NCI-H510A (cell line): Measurements from ENCODE around the gene ENC1.

Experiments used
- DNase-seq: peaks from one replicate; lab custom pipeline; 2025; lab: John Stamatoyannopoulos, UW

ENC1 gene

DNA sequence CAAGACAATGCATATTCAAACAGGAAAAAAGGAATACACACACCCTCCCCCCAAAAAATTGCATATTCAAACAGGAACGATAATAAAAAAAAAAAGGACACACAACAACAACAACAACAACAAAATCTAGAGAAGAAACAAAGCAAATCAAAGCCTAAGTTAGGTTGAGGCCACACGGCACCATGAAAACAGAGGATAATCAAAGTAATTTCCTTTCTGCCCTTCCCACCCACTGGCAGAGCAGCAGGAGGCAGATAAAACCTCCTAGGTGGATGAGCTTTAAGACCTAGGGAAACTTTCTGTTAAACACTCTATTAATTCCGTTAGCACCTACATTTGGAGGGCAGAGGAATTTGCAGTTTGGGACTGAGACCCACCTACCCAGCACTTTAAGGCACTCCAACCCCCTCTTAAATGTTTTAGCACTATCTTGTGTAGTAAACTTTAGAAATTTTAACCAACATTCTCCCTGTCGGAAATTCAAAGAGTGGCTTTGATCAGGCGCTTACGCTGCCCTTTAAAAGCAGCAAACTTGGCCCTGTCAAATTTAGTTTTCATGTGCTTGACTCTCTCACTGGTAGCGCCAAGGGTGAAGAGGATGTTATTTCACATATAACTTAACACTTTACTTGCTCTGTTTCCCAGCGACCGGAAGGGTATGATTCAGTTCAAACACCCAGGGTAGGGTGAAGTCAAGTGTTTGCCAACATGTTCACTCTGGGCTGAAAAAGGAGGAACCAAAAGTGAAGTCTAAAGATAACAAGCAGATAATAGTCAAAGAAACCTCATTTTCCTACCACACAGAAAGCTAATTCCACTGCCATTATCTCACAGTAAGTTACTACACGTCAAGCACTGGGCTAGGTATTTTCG lies 9.2 kb downstream of the ENC1 start:
- DNase-seq: peak; percentile 22

DNA sequence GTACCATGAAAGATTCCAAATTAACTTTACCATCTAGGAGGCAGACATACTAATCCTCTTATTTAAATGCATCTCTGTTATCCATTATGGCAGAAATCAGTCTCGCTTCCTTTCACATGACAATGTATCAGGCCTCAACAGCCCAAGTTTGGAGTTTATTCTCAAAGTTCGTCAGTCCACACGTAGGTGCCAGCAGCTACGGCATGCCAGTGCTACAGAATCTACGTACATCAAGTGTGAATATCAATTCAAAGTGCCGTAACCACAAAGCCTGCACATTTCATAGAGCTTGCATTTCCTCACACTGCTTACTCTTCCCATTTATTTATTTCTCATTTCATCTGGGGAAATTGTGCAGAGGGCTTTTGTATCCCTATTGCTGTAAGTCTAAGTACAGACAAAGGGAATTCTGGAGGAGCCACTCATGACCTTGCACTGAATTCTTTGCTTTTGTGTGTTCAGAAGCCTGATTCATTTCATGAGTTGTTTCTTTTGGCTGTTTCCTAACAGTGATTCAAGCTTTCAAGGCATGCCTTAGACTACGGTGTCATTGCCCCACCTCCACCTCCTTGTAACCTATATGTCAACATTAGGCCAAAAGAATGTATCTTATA lies 10.0 kb downstream of the ENC1 start:
- no peak for DNase-seq

DNA sequence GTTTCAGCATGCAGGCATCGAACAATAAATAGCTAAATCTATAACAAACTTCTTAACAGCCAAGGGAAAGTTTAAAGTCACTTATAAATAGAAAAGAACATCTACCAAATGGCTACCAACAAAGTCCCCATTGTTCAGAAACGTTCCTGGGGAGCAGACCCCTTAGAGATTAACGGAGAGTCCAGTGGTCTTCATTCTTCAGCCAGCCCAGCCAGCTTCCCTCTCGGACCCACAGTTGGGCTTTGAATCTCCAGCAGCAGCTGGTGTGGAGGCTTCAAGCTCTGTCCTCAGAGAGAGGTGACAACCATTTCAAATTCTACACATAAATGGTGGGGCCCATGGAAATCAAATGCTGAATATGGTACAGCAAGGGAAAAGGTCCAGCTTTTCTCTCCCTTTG lies 11.2 kb downstream of the ENC1 start:
- DNase-seq: no peak

DNA sequence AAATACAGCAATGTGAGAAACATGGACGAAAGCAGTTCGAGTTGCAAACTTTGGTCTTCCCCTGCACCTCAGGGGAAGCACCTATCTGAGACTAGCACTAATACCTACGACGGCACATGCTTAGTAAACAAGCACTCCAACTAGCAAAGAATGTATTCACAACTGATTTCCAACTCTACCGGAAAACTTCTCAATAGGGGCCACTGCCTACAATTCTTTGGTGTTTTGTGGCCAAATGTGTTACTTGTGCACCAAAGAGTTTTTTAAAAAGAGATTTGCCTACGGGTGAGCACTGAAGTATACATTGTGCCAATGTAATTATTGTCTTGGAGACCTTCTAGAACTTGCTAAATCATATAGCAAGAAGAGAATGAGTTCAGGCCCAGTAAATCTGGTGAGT lies 12.2 kb downstream of the ENC1 start:
- no peak for DNase-seq

DNA sequence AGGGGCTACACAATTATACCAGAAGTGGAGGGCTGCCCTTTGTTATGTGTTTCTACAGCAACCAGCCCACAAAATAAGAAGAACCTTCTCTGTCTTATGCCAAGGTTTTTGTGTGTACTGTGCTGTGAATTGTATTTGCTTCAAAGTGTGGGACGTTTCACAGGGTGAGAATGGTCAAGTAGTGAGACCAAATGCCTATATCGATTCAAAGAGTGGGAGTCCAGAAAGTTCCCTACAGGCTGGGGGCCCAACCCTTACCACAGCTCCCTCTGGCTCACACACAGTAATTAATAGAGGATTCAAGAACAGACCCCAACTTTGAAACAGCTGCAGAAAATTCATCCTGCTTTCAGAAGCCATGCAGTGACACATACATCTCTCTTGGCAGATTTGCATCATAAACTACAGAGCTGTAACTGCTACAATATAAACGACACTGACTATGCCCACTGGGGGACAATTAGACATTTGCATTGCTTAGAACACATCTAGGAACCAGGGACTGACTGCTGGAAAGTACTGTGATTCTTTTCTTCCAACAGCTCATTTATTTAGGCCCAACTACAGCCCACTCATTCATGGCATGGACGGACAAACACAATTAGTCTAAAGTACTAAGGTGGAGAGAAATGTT lies 12.8 kb downstream of the ENC1 start:
- no peak for DNase-seq

DNA sequence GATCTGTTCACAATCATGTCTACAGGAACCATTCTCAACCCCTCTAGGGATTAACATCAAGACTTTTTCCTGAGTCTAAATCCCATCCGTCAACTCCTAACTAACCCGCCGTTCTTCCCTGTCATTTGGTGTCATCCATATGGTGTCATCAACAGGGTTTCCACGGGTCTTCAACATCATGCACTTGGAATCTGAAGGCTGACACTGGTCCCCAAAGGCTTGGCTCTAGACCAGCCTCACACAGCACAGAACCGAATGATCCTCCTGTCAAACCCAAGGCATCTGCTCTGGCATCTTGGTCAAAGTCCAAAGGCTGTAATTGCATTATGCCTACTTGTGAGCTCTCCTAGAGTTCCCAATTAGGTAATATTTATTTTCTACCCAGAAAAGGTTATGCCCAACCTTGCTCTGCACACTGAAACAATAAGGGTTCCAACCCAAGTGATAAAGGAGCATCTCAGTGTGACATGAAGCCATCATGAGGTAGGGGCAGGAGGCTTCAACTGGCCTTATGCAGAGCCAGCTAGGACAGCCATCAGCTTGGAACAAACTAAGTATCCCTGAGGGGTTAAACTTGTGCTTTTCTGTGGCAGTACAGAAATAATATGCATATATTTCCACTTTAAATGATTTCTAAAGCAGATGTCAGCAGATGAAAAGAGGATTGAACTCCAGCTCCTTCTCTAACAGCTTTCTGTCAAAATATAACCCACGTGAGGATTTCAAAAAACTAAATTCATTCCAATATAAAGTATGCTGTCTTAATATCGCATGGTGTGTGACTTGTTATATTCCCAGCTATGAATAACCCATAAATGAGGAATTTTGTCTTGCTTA lies 13.9 kb downstream of the ENC1 start:
- DNase-seq: no peak

DNA sequence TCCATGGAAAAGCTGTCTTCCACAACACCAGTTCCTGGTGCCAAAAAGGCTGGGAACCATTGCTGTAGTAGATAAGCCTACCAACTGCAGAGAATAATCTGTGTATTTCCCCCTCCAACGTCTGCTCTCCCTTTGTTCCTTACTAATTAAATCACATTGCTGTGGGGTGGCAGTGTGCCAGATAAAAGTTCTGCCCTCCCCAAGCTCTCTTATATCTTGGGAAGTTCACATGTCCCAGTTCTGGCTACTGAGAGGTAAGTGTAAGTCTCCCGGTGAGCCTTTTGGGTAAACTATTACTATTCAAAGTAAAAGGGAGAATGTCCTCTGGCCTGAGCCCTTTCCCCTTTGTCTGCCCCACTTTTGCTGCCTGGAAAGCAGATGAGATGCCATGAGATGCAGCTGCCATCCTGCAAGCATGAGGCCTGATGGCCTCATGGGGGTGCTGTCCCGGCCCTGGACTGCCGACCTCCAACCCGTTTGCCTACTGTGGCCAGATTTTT lies 14.7 kb downstream of the ENC1 start:
- no peak for DNase-seq

DNA sequence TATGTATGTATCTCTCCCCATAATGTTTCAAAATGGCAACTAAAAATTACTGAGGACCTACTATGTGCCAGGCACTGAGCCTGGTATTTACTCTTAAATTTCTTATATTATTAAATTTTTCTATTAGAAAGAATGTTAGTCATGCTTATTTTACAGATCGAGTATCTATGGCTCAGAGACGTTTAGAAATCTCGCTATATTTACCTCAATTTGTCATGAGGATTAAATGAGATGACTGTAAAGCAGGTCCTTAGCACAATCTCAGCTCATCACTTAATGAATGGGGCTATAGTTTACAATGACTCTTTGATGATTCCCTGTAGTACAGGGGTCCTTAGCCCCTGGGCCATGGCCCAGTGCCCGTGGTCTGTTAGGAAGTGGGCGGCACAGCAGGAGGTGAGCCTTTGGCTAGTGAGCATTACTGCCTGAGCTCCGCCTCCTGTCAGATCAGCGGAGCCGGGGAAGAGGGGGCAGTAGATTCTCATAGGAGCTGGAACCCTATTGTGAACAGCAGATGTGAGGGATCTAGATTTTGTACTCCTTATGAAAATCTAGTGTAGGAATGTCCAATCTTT lies 15.5 kb downstream of the ENC1 start:
- no peak for DNase-seq

DNA sequence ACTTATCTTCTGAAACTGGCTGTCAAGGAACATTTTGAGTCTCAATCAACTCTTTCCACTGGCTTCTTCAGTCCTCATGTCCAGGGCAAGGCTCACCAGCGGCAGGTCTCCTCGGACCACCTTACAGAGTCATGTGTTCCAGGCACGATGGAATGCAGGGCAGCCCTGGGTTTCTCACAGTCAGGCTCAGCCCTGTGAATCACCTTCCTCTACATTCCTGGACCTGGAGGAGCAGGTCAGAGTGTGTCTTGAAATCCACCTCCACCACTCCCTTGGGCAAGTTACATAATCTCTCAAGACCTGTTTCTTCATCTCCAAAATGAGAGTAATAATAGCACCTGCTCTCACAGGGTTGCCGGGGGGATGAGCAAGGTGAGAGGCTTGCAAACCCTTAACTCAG lies 16.0 kb downstream of the ENC1 start:
- no peak for DNase-seq

DNA sequence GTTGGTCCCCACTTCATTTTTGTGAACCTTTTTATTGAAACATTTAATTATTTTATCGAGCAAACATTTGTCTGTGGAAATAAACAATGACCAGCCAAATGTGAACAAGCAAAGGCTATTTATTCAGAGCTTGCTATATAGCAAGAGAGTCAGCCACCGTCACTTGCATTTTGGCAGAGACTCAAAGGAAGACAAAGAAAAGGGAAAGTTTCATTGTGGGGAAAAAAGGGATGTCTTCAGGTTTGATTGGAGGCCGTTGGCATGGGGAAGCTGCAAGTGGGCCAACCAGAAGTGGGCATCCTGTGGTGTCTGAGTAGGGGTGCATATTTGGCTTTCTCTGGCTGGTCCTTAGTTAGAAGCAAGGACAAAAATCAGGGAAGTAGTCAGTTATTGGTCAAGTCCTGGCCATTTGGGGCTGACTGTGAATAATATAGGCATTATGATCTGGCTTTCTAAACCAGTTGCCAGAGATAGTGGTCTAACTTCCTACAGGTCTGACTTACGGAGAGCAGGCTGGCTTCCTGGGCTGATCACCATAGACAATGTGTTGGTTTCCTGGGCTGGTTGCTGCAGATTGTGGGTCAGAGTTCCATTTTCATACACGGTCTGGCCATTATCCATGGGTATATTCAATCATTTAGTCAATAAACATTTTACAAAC lies 16.6 kb downstream of the ENC1 start:
- DNase-seq: no peak

DNA sequence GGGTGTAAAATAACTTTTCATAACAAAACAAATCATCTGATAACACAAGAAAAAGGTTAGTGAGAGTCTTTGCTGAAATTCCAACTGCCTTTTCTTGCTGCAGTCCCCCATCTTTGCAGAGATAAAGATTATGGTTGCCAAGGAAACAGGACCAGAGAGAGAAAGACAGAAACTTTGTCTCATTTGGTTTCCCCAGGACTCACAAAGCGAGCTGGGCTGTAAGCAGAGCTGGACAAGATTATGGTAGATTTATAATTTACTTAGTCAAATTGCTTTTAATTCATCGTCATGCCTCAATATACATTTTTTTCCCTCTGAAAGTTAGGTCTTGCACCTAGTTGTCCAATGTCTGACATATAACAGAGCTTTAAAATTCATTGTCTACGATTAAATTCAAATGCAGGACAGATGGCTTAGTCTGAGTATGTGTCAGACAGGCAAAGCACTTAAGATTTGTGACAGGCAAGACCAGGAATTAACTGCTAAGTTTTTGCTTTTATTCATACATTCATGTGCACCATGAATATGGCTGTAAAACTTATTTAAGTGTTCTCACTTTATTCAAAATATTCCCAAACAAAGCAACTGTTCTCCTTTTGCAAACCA lies 17.4 kb downstream of the ENC1 start:
- no peak for DNase-seq

DNA sequence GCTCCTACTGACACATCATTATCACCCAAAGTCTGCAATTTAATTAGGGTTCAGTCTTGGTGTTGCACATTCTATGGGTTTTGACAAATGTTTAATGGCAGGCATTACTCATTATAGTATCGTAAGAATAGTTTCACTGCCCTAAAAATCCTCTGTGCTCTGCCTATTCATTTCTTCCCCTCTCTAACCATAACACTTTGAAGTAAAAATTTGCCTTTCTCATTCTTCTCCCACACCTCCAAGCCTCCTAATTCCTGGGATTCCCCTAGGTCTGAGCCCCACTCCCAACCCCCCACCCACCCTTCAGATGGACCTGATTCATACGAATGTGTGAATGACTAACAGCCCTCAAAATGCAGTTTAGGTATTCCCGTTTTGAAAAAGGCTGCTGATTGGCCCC lies 18.4 kb downstream of the ENC1 start:
- DNase-seq: no peak

DNA sequence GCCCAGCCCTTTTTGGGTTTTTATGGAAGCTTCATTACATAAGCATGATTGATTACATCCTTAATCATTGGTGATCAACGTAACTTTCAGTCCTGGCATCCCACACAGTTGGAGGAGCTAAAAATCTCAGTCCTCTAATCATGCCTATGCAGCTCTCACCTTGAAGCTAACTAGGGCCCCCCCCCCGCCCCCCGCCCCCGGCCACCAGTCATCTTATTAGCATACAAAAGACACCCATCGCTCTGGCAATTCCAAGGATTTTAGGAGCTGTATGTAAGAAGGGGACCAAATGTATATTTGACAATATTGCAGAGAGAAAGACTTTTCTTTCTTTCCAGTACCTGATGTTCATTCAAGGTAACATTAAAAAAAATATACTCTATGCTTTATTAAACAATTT lies 19.0 kb downstream of the ENC1 start:
- DNase-seq: no peak

DNA sequence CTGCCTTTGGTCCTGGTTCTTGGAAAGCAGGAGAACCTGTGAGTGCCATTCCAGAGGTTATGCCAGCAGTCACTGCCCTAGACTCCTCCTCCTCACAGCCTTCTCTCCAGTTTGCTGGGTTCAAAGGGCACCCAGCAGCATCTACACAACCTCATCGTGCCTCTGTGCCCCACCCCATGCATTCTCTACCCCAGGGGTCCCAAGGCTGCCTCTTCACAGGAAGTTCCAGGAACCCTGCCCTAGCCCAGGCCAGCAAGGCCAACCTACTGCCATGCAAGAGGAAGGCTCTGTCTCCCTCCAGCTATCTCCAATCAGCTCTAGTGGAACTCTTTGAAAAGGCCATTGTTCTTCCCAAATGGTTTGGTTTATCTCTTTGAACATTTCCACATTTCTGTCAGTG lies 21.2 kb downstream of the ENC1 start:
- DNase-seq: no peak

DNA sequence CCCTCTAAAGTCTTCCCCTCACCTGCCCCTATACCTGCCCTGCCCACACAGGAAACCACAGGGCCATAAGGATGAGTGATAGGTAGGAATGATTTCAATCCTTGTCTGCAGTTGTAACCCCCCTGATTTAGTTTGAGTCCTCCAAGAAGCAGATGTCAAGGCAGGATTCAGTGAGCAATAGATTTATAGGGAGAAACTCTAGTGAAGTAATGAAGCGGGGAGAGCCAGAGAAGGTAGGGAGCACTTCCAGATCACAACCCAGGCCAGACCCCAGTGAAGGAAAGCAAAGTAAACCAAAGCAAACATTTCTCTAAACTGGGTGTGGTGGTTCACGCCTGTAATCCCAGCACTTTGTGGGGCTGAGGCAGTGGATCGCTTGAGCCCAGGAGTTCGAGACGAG lies 22.4 kb downstream of the ENC1 start:
- DNase-seq: no peak

DNA sequence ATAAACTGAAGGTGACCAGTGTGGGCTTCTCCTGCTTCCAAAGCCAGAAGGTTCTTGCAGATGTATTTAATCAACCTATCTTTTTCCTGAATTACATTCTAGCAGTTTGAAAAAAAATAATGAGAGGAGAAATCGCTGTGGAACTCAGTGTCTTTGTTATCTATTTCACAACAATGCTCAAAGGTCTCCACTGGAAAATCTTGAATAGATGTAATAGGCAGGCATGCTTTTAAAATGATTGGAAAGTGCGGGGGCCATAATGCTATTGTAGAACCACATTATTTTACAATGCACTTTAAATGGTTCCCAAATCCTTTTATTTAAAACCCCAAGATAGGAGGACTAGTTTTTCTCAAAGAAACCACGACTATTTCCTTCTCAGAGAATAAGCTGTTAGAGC lies 23.3 kb downstream of the ENC1 start:
- no peak for DNase-seq

DNA sequence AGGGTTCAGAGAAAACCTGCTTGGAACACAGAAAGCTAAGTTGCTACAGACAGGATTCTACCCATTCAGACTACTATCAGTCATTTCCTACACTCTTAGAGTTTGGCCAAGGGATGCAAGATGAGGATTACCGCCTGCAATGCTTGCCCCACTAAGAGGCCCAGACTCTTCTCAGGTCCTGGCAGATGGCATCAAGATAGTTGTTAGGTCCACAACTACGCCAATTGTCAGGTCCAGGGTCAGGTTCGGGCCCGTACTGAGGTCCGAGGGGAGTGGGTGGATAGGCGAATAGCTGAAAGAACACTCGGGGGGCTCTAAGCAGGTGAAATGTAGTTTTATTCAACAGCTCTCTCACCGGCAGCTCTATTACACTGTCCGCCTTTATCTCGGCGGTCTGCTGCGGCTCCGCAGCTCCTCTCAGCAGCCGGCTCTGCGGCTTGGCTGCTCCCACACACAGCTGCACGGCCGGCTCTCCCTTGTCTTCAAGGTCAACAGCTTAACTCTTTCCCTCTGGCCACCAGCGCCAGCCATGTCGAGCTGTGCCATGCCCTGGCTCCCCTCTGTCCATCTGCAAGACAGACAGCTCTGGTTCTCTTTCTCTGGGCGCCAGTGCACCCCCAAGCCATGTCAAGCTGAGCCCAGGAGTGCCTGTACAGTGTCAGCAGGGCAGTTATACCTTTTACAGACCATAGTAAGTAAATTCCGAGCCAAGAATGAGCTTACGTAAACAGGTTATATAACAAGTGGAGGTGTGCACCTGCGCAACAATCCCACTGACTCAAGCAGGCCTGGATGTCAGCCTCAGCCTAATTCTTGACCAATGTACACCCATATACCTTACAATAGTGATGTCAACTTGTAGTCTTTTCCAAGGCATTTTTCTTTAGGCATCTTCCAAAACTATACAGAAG lies 24.0 kb downstream of the ENC1 start:
- DNase-seq: no peak

DNA sequence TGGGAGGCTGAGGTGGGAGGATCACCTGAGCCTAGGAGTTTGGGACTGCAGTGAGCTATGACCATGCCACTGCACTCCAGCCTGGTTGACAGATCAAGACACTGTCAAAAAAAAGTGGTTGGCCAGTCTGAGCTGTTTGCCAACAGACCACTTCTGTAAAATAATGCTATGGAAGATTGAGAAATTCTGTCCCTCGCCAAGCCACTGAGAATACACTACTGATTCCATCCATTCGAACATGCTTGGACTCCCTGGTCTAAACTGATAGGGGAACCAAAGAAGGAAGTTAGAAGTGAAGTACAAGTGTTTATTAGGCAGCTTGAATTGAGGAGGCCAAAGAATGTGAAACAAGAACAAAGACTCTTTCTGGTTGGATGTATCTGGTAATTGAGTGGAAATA lies 27.2 kb downstream of the ENC1 start:
- no peak for DNase-seq

DNA sequence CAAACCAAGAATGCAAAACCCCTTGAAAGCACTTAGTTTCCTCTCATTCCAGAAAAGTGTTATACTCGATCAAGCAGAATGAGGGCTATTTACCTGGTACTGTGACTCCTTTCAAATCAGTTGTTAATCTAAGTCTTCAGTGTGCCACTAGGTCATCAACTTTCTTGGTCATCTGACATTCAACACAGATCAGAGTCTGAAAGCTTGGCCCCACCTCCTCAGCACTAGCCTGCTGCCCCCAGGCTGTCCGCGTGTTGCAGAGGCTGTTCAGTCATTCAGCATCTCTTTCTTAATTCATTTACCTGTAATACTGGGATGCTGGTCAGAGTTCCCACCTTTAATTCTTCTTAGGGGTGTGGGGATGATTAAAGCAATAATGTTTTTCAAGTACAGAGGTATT lies 28.5 kb downstream of the ENC1 start:
- no peak for DNase-seq
